IMR-90 (cell line): ENCODE results near the gene RET. TPM values are rescaled to one million over a fixed set of nuclear protein-coding genes. Genes with fewer than 3 reads are reported as not detected.

Experiments
- polyA plus RNA-seq, 3 experiments: library from polyadenylated mRNA; depleted of rRNA; stranded (reverse); fragments of >200 nt; gene quantifications; 2 replicates each; pipeline ENCODE4 v1.2.3, GENCODE V29; 2012; ENCODE audit warnings: low replicate concordance in 1 of 3
- total RNA-seq: library from RNA; depleted of rRNA; stranded (reverse); fragments of >200 nt; gene quantifications from 2 replicates; pipeline ENCODE4 v1.2.3, GENCODE V29; 2012
- TF ChIP-seq, protein P1 (sequence below): conservative IDR thresholded peaks from 2 replicates; pipeline ENCODE4 v1.5.1; 2012; ENCODE audit warnings: mild to moderate bottlenecking, low read depth, low read length, improper control_type of control experiment

Gene RET
- total and polyA plus RNA-seq, 2 of the 4 experiments (the other 2 are of a cell fraction) = 0.10 to 0.18 TPM

DNA sequence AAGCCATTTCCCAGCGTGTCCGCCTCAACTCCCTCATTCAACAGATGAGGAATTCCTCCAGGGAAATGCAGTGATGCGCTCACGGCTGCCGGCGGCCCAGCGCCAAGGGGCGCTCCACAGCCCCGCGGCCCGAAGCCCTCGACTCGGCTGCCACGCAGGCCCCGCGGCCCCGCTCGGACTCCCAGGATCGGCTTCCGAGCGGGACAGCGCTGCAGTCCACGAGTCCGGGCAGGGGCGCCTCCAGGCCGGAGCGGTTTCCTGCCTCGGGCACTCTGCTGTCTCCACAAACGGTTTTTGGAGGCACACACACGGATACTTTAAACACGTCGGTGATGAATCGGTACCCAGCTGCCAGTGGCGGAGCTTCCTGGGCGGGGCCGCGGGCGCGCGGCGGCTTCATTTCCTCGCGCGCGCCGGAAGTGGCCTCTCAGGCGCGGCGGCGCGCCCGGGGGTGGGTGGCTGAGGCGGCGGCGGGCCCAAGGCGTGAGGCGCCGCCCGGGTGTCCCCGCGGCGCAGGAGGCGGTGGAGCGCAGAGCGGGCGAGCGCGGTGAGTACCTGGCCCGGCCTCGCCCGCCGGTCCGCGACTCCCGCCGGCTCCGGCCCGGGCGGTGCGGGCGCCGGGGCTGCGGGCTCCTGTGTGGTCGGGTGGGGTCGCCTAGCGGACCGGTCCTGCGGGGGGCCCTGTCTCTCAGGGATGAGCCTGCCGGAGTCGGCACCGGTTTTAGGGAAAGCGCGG is 61.3 kb downstream of the RET start, which contains the start of gene CSGALNACT2 (continued):
- TF ChIP-seq, protein P1, sequence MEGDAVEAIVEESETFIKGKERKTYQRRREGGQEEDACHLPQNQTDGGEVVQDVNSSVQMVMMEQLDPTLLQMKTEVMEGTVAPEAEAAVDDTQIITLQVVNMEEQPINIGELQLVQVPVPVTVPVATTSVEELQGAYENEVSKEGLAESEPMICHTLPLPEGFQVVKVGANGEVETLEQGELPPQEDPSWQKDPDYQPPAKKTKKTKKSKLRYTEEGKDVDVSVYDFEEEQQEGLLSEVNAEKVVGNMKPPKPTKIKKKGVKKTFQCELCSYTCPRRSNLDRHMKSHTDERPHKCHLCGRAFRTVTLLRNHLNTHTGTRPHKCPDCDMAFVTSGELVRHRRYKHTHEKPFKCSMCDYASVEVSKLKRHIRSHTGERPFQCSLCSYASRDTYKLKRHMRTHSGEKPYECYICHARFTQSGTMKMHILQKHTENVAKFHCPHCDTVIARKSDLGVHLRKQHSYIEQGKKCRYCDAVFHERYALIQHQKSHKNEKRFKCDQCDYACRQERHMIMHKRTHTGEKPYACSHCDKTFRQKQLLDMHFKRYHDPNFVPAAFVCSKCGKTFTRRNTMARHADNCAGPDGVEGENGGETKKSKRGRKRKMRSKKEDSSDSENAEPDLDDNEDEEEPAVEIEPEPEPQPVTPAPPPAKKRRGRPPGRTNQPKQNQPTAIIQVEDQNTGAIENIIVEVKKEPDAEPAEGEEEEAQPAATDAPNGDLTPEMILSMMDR = 0 out of 2 replicates have a peak, but pooled peaks have one; percentile 5
